ENCODE data around the gene ADORA2A. TPM values are rescaled to one million over a fixed set of nuclear protein-coding genes. Genes with fewer than 3 reads are reported as not detected.

Gene ADORA2A
- total RNA-seq, 1 donor from 2014 or later, result 6.5 TPM

- FAIRE-seq (no peak), DNase-seq (ENCODE audit: low spot score in 2 of 2) (no peak)
Observed at GRCh38 chr22:24416611-24417010, 10.8 kb upstream of the ADORA2A start.

- DNase-seq (ENCODE audit: low spot score in 2 of 2), result peak in 1 of 2 donors; percentile 2
- no peak for FAIRE-seq
Observed at GRCh38 chr22:24417200-24417599, 10.2 kb upstream of the ADORA2A start.

GRCh38 chr22:24417901-24418641, 9.3 kb upstream of the ADORA2A start:
- FAIRE-seq (no peak), DNase-seq (ENCODE audit: low spot score in 2 of 2) (peak in 1 of 2 donors; percentile 1)

DNA sequence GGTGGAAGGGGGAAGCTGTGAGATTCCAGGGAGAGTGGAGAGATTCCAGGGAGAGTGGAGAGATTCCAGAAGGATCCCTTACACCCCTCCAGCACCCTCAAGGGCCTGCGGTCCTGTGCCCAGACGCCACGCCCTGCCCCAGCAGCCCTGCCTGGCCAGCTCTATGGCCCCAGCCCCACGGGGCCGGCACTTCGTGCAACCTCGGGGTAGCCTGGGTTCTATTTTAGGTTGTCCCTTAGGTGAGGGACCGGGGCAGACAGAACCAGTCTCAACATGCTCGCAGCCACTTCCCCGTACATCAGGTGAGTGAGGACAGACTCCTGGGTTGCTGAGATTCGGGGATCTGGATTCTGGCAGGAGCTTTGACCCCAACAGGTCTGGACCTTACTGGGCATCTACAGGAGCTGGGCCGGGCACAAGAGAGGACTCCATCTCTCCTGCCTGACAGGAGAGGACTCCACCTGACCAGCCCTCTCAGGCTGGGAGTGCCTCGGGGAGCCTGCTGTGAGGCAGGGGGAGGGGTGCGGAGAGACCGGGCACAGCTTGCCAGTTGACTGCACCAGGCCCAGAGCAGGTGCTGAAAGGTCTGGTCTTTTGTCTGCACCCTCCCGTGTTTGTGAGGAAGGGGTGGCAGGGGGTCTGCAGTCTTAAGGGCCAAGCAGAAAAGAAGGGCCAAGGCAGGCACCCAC, 8.5 kb upstream of the ADORA2A start:
- no peak for FAIRE-seq
- DNase-seq (ENCODE audit: low spot score in 2 of 2), result no peak

- no peak for DNase-seq (ENCODE audit: low spot score in 2 of 2)
- no peak for FAIRE-seq
Observed at GRCh38 chr22:24419475-24419850, 7.9 kb upstream of the ADORA2A start.

GRCh38 chr22:24420072-24420976, 7.1 kb upstream of the ADORA2A start:
- DNase-seq (ENCODE audit: low spot score in 2 of 2), result no peak
- no peak for FAIRE-seq

DNA sequence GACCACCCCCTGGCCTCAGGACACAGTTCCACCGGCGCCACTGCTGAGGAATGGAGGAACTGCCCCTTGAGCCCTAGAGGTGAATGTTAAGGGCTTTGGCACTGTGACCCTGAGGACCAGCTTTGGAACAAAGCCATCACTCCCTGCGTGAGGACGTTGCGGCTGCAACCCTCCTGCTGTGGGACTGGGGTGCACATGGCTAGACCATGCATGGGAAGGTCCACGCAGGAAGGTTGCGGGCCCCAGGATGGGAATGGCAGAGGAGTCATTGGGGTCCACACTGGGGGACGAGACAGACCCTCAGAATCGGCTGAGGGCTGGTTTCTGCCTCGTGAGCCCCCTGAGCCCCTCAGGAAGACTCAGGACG, 6.4 kb upstream of the ADORA2A start:
- FAIRE-seq, result no peak
- no peak for DNase-seq (ENCODE audit: low spot score in 2 of 2)

DNA sequence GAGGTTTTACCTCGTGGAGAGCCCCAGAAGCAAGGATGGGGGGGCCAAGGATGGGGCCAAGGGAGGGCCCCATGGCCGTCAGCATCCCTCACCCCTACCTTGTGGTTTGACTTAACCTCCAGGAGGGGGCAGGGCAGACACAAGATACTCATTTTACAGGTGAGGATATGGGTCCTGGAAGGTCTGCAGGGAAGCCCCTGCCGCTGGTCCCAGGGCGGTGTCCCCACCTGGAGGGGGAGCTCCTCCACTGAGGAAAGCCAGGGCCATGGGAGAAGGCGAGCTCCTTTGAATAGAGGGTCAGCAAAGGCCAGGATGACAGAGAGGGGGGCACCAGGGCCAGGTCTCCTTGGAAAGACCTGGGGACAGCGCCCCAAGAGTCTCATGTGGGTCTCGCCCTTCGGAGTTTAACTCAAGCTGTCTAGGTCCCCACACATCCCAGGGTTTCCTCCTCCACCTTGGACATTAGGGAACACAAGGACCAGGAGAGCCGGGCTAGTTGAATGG, 5.9 kb upstream of the ADORA2A start:
- DNase-seq (ENCODE audit: low spot score in 2 of 2), result no peak
- no peak for FAIRE-seq

- FAIRE-seq (no peak), DNase-seq (ENCODE audit: low spot score in 2 of 2) (no peak)
Observed at GRCh38 chr22:24422102-24422665, 5.2 kb upstream of the ADORA2A start.

DNA sequence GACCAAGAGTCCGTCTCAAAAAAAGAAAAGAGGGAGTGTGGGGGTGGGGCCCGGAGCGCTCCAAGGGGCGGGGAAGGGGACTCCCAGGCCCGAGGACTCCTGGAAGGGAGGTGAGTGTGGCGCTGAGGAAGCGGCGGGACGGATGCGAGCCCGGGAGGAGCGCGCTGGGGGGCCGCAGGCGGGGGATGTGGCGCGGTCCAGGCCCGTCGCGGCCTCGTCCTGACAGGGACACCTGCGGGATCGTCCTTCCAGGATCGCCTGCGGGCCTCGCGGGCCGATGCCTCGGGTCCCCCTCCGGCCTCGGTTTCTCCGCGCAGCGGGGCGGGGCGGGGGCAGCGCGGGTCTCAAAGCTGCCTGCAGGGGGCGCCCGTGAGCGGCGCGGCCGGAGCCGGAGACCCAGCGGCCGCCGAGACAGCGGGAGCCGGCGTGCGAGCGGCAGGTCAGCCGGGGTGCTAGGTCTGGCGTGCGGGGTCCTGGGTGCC, 3.8 kb upstream of the ADORA2A start:
- DNase-seq (ENCODE audit: low spot score in 2 of 2) (peak; percentile 84 to 92), FAIRE-seq (no peak)

GRCh38 chr22:24424001-24424900, 3.1 kb upstream of the ADORA2A start:
- no peak for DNase-seq (ENCODE audit: low spot score in 2 of 2)
- no peak for FAIRE-seq

DNA sequence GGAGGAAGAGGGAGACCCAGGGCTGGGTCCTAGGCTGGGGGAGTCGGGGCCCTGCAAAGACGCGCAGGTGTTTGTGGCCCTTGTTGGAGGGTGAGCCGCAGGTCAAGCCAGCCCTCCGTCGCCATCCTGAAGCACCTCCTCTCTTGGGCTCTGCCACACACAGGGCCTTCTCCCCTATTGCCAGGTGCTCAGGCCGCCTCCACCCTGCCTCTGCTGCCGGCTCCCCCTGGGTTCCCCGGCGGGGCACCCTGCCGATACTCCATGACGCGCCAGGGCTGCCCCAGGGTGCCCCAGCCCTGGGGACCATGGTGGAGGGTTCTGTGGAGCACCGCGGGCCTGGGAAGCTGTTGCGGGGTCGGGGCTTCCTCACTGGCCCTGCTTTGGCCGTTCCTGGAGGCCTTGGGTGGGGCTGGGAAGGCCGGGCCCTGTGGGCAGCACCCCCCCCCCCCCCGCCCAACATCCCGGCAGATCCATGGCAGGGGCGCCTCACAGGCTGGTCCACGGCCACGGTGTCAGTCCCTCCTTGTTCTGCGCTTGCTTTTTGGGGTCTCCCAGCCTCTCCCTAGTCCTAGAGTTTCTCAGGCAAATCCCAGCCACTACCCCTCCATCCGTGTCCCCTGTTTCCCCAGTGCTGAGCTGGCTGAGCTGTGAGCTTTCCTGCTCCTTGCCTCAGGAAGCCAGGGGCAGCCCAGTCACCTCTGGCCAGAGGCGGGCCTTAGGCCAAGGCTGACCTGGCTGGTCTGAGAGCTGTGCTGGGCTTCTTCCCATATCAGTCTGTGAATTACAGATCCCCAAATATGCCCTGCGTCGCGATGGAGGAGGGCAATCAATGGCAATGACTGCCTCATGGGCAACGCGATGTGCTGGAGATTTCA, 2.3 kb upstream of the ADORA2A start:
- no peak for DNase-seq (ENCODE audit: low spot score in 2 of 2)
- no peak for FAIRE-seq

- DNase-seq (ENCODE audit: low spot score in 2 of 2) (no peak), FAIRE-seq (no peak)
Observed at GRCh38 chr22:24426436-24426835, 963 bp upstream of the ADORA2A start.

- DNase-seq (ENCODE audit: low spot score in 2 of 2) (no peak), FAIRE-seq (no peak)
Observed at GRCh38 chr22:24426851-24427499, 424 bp upstream of the ADORA2A start.

DNA sequence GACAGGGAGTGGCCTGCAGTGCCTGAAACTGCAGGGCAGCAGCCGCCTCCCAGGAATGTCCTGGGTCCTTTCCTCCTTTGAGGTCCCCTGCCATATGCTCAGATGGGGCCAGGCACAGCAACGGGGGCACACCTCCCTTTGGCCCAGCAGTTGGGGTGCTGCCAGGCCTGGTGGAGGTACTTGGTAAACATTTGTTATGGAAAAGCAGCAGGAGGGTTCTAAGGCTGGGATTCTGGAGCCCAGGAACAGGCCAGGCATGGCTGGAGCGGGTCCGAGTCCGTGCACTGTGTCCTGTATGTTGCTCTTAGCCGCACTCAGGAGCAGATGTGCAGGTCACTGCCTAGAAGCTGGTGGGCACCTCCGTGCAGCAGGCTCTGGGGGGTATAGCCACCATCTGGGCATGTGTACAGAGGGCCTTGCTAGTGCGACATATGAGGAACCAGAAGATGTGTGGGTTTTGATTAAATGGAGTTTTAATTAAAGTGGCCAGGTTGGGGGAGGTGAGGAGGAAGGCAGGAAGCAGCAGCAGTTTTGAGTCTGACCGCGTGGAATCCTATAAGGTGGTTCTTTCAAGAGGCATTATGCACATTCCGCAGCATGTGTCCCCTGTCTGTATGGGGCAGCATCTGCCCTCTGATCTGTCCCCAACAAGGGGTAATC, 1.5 kb downstream of the ADORA2A start:
- DNase-seq (ENCODE audit: low spot score in 2 of 2) (no peak), FAIRE-seq (no peak)

- DNase-seq (ENCODE audit: low spot score in 2 of 2) (no peak), FAIRE-seq (no peak)
Observed at GRCh38 chr22:24429411-24430365, 2.3 kb downstream of the ADORA2A start.

All from frontal cortex (tissue), 4 donors.